T-cell (primary cell): ENCODE results near the gene ABCA3. TPM values are rescaled to one million over a fixed set of nuclear protein-coding genes. Genes with fewer than 3 reads are reported as not detected.
"Not testable (repeated sequence)": the region's sequence is repeated elsewhere in the genome, so short reads cannot be mapped to it uniquely, and the experiment has no call there.

Experiments
- ATAC-seq, 4 experiments: fragments of 200-7000 bp in 3 of 4; fragments of 150-1000 bp in 1 of 4; cut with Tn5 transposase; replicated peaks in 1 of 4; 1 replicate in 3 of 4; 2 replicates in 1 of 4; pipeline ENCODE4 v1.10.0; 2021; ENCODE audit warnings: moderate library complexity in 3 of 4, mild to moderate bottlenecking in 2 of 4, moderate number of reproducible peaks in 1 of 4
- CTCF ChIA-PET, 2 donors: fragments of 300-600 bp; sonication (Branson Sonifier 250); formaldehyde crosslinking; loops; one replicate each; lab custom pipeline; 2022; ENCODE audit warnings: antibody characterized with exemption in 2 of 2; lab: Charles Lee
- POLR2A ChIA-PET, 2 donors: fragments of 300-600 bp; sonication (Branson Sonifier 250); formaldehyde crosslinking; loops; one replicate each; lab custom pipeline; 2022; ENCODE audit warnings: antibody characterized with exemption in 2 of 2; lab: Charles Lee
- DNase-seq, 35 experiments: peaks; one replicate each; pipeline versions ENCODE4 v3.0.0 to v3.0.0-alpha.2; 2013 to 2023
- H3K27ac ChIP-seq: one replicate; pipeline ENCODE4 v1.5.1; 2013; ENCODE audit warnings: low read length
- H3K27me3 ChIP-seq, 2 experiments: replicated peaks in 1 of 2; 1 replicate in 1 of 2; 2 replicates in 1 of 2; pipeline versions ENCODE4 v1.6.1 to v1.7.0; 2013; ENCODE audit warnings: low read length in 1 of 2, mixed read lengths in 1 of 2; ENCODE audit not compliant: control insufficient read depth in 2 of 2, insufficient read depth in 2 of 2; ENCODE audit errors: extremely low read depth in 1 of 2
- H3K36me3 ChIP-seq, 2 donors: 1 replicate in 1 of 2; 2 replicates in 1 of 2; pipeline versions ENCODE4 v1.6.1 to v1.7.0; 2013; ENCODE audit warnings: low read length in 1 of 2; ENCODE audit not compliant: control insufficient read depth in 2 of 2, insufficient read depth in 1 of 2; ENCODE audit errors: extremely low read depth in 1 of 2
- H3K4me1 ChIP-seq, 2 experiments: 1 replicate in 1 of 2; 2 replicates in 1 of 2; pipeline versions ENCODE4 v1.6.1 to v1.7.0; 2013; ENCODE audit warnings: low read length in 2 of 2, mixed read lengths in 1 of 2; ENCODE audit not compliant: insufficient read depth in 2 of 2, control insufficient read depth in 1 of 2; ENCODE audit errors: extremely low read depth in 1 of 2
- H3K4me3 ChIP-seq, 2 donors: 1 replicate in 1 of 2; 2 replicates in 1 of 2; pipeline versions ENCODE4 v1.5.1 to v1.7.0; 2013; ENCODE audit warnings: mild to moderate bottlenecking in 2 of 2, low read length in 1 of 2, moderate library complexity in 1 of 2; ENCODE audit not compliant: control insufficient read depth in 1 of 2; ENCODE audit errors: extremely low read depth in 1 of 2
- H3K9me3 ChIP-seq: 2 replicates; pipeline ENCODE4 v1.7.0; 2013
- H3K27ac Mint-ChIP-seq, 2 donors: one replicate each; pipeline ENCODE4 v1.8.0; 2020 to 2021; ENCODE audit warnings: mild to moderate bottlenecking in 2 of 2, mixed read lengths in 2 of 2
- H3K27me3 Mint-ChIP-seq, 2 donors: one replicate each; pipeline ENCODE4 v1.8.0; 2021 to 2022; ENCODE audit warnings: mixed read lengths in 2 of 2
- H3K36me3 Mint-ChIP-seq: one replicate; pipeline ENCODE4 v1.8.0; 2021; ENCODE audit warnings: mixed read lengths
- H3K4me1 Mint-ChIP-seq, 3 donors: one replicate each; pipeline ENCODE4 v1.8.0; 2020 to 2022; ENCODE audit warnings: mixed read lengths in 3 of 3, mild to moderate bottlenecking in 1 of 3
- H3K4me3 Mint-ChIP-seq, 3 donors: one replicate each; pipeline ENCODE4 v1.8.0; 2020 to 2022; ENCODE audit warnings: mild to moderate bottlenecking in 3 of 3, mixed read lengths in 3 of 3, moderate library complexity in 3 of 3
- H3K9me3 Mint-ChIP-seq, 3 donors: one replicate each; pipeline ENCODE4 v1.8.0; 2020 to 2022; ENCODE audit warnings: mixed read lengths in 3 of 3
- WGBS: methylation state at CpG from one replicate; pipeline ENCODE4 v1.1.5; 2013; ENCODE audit warnings: missing lambda C conversion rate; ENCODE audit not compliant: insufficient coverage; 5-methylcytosine and 5-hydroxymethylcytosine counted together
- total RNA-seq, 35 experiments: library from RNA in 6 of 35; stranded (reverse) in 6 of 35; fragments of 120-200 nt in 1 of 35; gene quantifications; one replicate each; pipeline versions ENCODE4 v1.2.1 to v1.2.4 and lab custom pipeline; 2013 to 2026

The ABCA3 gene
- total RNA-seq, 5 donors from 2014 or later (not counting 1 experiment from before 2014, with no cell fraction given), result 6.6 to 11.1 (median 9.9) TPM

- peak within 1 kb of the TSS; percentile 93 for H3K27ac ChIP-seq
- peaks cover 0 to 17% of the 10 kb centered on the region in 2 donors for H3K36me3 ChIP-seq
- peak within 1 kb of the TSS; percentile 94 for H3K4me3 ChIP-seq
- Mint-ChIP-seq H3K36me3 (peaks cover 4% of the 10 kb centered on the region), H3K9me3 (no peaks in the 10 kb centered on the region), H3K27me3 (no peaks in the 10 kb centered on the region), H3K4me1 (peaks cover 35 to 47% (median 42%) of the 10 kb centered on the region in 3 donors), H3K4me3 (peak within 1 kb of the TSS; percentile 92 to 96 (median 94)), H3K27ac (peak within 1 kb of the TSS; percentile 96 to 99)
- under 1% methylated on average over 85 of the region's 88 CpGs for WGBS
- peaks cover 4 to 35% of the 10 kb centered on the region in 2 experiments for H3K4me1 ChIP-seq
- no peaks in the 10 kb centered on the region for H3K9me3 ChIP-seq
- CTCF ChIA-PET, result interaction anchor here in 1 of 2 donors (0.6 kb wide), 1 partner anchor 860 kb away, joined by 3 read pairs; no protein-coding TSS in a partner anchor
- DNase-seq, result peak; percentile 86 to 98 (median 94)
- ATAC-seq, result peak; percentile 87 to 89 (median 88)
- H3K27me3 ChIP-seq, result no peaks in the 10 kb centered on the region
- POLR2A ChIA-PET, result no interaction called here
Observed at GRCh38 chr16:2267913-2268666, 72.4 kb downstream of the ABCA3 start, which contains the start of gene RNPS1. TSS of gene RNPS1 (minus strand) at chr16:2268126. CDS start at chr16:2264643, 3,483 bp downstream.

GRCh38 chr16:2267505-2267912, 73.0 kb downstream of the ABCA3 start:
- H3K27me3 Mint-ChIP-seq, H3K9me3 Mint-ChIP-seq, H3K36me3 Mint-ChIP-seq, H3K27me3 ChIP-seq, CTCF ChIA-PET, H3K9me3 ChIP-seq, POLR2A ChIA-PET: not testable (repeated sequence)
- peak overlapping the region; percentile 93 for H3K27ac ChIP-seq
- H3K36me3 ChIP-seq, result peaks cover 0 to 23% of the 10 kb centered on the region in 2 donors
- peaks cover 4 to 35% of the 10 kb centered on the region in 2 experiments for H3K4me1 ChIP-seq
- H3K27ac Mint-ChIP-seq, result peak overlapping the region; percentile 96 to 99
- H3K4me1 Mint-ChIP-seq, result peaks cover 35 to 47% (median 42%) of the 10 kb centered on the region in 3 donors
- H3K4me3 ChIP-seq, result peak overlapping the region; percentile 94
- ATAC-seq (peak; percentile 53 to 57 (median 54)), DNase-seq (peak in 1 of 35 experiments; percentile 11)
- WGBS, result 0% methylated on average over 34 of the region's 54 CpGs
- peak overlapping the region; percentile 92 to 96 (median 94) for H3K4me3 Mint-ChIP-seq

- POLR2A ChIA-PET, result interaction anchor here in 1 of 2 donors (0.6 kb wide), 1 partner anchor 302 kb away, joined by 3 read pairs; the partner anchor contains the start of gene RPS2
- H3K27me3 ChIP-seq, CTCF ChIA-PET, H3K9me3 ChIP-seq, H3K9me3 Mint-ChIP-seq, ATAC-seq, H3K27me3 Mint-ChIP-seq: not testable (repeated sequence)
- Mint-ChIP-seq H3K4me1 (peaks cover 35 to 47% (median 42%) of the 10 kb centered on the region in 3 donors), H3K27ac (peak overlapping the region; percentile 82 to 83), H3K36me3 (peaks cover 12% of the 10 kb centered on the region), H3K4me3 (peak overlapping the region; percentile 92 to 96 (median 94))
- WGBS, result no CpG with 5 or more reads among the region's 12 CpGs
- Histone ChIP-seq H3K36me3 (peaks cover 0 to 29% of the 10 kb centered on the region in 2 donors), H3K27ac (peak overlapping the region; percentile 68), H3K4me1 (peaks cover 4 to 35% of the 10 kb centered on the region in 2 experiments), H3K4me3 (peak overlapping the region; percentile 94)
- DNase-seq, result peak in 16 of 35 experiments; percentile 9 to 53 (median 28)
Observed at GRCh38 chr16:2266887-2267286, 73.6 kb downstream of the ABCA3 start.

GRCh38 chr16:2263026-2263425, 77.5 kb downstream of the ABCA3 start:
- peaks cover 0 to 15% of the 10 kb centered on the region in 2 experiments for H3K4me1 ChIP-seq
- not testable (repeated sequence) for H3K27ac ChIP-seq, ATAC-seq, H3K27me3 Mint-ChIP-seq, H3K4me3 Mint-ChIP-seq, DNase-seq, H3K9me3 Mint-ChIP-seq, H3K27ac Mint-ChIP-seq, H3K4me3 ChIP-seq, H3K9me3 ChIP-seq, H3K27me3 ChIP-seq
- CTCF ChIA-PET, result interaction anchor here in 1 of 2 donors (0.9 kb wide), 1 partner anchor 12 kb away, joined by 6 read pairs; the partner anchor contains the start of gene ECI1
- POLR2A ChIA-PET, result interaction anchor here in 1 of 2 donors (0.6 kb wide), 1 partner anchor 506 kb away, joined by 3 read pairs; no protein-coding TSS in a partner anchor
- H3K36me3 ChIP-seq, result peaks cover 2 to 55% of the 10 kb centered on the region in 2 donors
- Mint-ChIP-seq H3K36me3 (peaks cover 23% of the 10 kb centered on the region), H3K4me1 (peaks cover 25 to 32% (median 31%) of the 10 kb centered on the region in 3 donors)
- WGBS, result 93% methylated on average over 6 of the region's 14 CpGs

- Mint-ChIP-seq H3K27me3 (no peaks in the 10 kb centered on the region), H3K4me1 (peaks cover 9 to 11% (median 9%) of the 10 kb centered on the region in 3 donors), H3K9me3 (no peaks in the 10 kb centered on the region), H3K36me3 (peaks cover 45% of the 10 kb centered on the region), H3K27ac (no peak overlapping the region), H3K4me3 (no peak overlapping the region)
- WGBS, result 100% methylated on average over 1 of the region's 8 CpGs
- Histone ChIP-seq H3K27me3 (no peaks in the 10 kb centered on the region), H3K36me3 (peaks cover 10 to 83% of the 10 kb centered on the region in 2 donors), H3K27ac (no peak overlapping the region), H3K4me3 (no peak overlapping the region), H3K9me3 (no peaks in the 10 kb centered on the region), H3K4me1 (peaks cover 0 to under 1% of the 10 kb centered on the region in 2 experiments)
- ChIA-PET POLR2A (interaction anchor here (0.6 to 0.7 kb wide), 2 partner anchors 9 to 893 kb away, joined by 3 to 18 read pairs; partner anchors contain the start of gene ECI1 (in 1 of the 2)), CTCF (no interaction called here)
- DNase-seq (no peak), ATAC-seq (no peak)
Observed at GRCh38 chr16:2260250-2260649, 80.3 kb downstream of the ABCA3 start.

- not testable (repeated sequence) for H3K9me3 Mint-ChIP-seq, H3K4me1 Mint-ChIP-seq, H3K27ac Mint-ChIP-seq, H3K27me3 ChIP-seq, H3K27ac ChIP-seq, H3K4me1 ChIP-seq, H3K9me3 ChIP-seq, DNase-seq, ATAC-seq, H3K4me3 Mint-ChIP-seq, H3K27me3 Mint-ChIP-seq, H3K4me3 ChIP-seq
- 100% methylated on average over 2 of the region's 7 CpGs for WGBS
- CTCF ChIA-PET, result interaction anchor here in 1 of 2 donors (0.8 kb wide), 1 partner anchor 64 kb away, joined by 3 read pairs; no protein-coding TSS in a partner anchor
- peaks cover 10 to 83% of the 10 kb centered on the region in 2 donors for H3K36me3 ChIP-seq
- H3K36me3 Mint-ChIP-seq, result peaks cover 46% of the 10 kb centered on the region
- POLR2A ChIA-PET, result interaction anchor here (0.6 to 0.7 kb wide), 2 partner anchors 103 to 409 kb away, joined by 3 read pairs; partner anchors contain the start of gene TRAF7 (in 1 of the 2)
Observed at GRCh38 chr16:2258530-2258929, 82.0 kb downstream of the ABCA3 start.
